Measurements from ENCODE around the gene SPATA46. TPM values are rescaled to one million over a fixed set of nuclear protein-coding genes. Genes with fewer than 3 reads are reported as not detected.

SPATA46 gene
- total and polyA plus RNA-seq, 2 donors (not counting 1 experiment from before 2014, with no cell fraction given): not detected

- H3K9ac ChIP-seq (ENCODE audit: low read length): no peak within 1 kb of the TSS
- H3K4me3 ChIP-seq (ENCODE audit: control extremely low read depth in 1 of 5, extremely low read depth in 1 of 5, insufficient read depth in 1 of 5, low read depth in 2 of 5, low read length in 4 of 5): no peak within 1 kb of the TSS
- POLR2A ChIA-PET: no interaction called here
- H3K4me2 ChIP-seq (replicated peaks; ENCODE audit: low read depth, low read length, poor library complexity, severe bottlenecking): no peak within 1 kb of the TSS
- no peak within 1 kb of the TSS for H3K27ac ChIP-seq (ENCODE audit: low read length in 2 of 2)
- TF ChIP-seq CTCF (IDR thresholded peaks at IDR 0.05) (no peak), EZH2 (IDR thresholded peaks at IDR 0.05; ENCODE audit: borderline replicate concordance, insufficient read depth, low read depth, low read length, poor library complexity, severe bottlenecking) (no peak)
- Mint-ChIP-seq H3K9me3 (ENCODE audit: insufficient read depth) (no peaks in the 10 kb centered on the region), H3K4me3 (no peak within 1 kb of the TSS), H3K27me3 (no peaks in the 10 kb centered on the region), H3K27ac (no peak within 1 kb of the TSS), H3K4me1 (no peaks in the 10 kb centered on the region)
- no peaks in the 10 kb centered on the region for H3K4me1 ChIP-seq (ENCODE audit: control insufficient read depth in 2 of 2, insufficient read depth in 2 of 2, low read length in 2 of 2)
- DNase-seq (no peak), ATAC-seq (ENCODE audit: low read depth) (no peak)
- no peaks in the 10 kb centered on the region for H3K9me3 ChIP-seq (ENCODE audit: control extremely low read depth in 1 of 3, control insufficient read depth in 2 of 3, insufficient read depth in 1 of 3, low read length in 2 of 3)
- intact Hi-C loops (cut with micrococcal nuclease): no loop called here
- CTCF ChIA-PET: no interaction called here
- no peaks in the 10 kb centered on the region for H3K36me3 ChIP-seq (replicated peaks in 1 of 2; ENCODE audit: control extremely low read depth in 1 of 2, control insufficient read depth in 1 of 2, extremely low read depth in 1 of 2, insufficient read depth in 2 of 2, low read length in 1 of 2)
- no peaks in the 10 kb centered on the region for H3K27me3 ChIP-seq (replicated peaks in 1 of 4; ENCODE audit: control extremely low read depth in 1 of 4, control insufficient read depth in 3 of 4, insufficient read depth in 4 of 4, low read length in 3 of 4)
- H4K20me1 ChIP-seq (ENCODE audit: control insufficient read depth, insufficient read depth, low read length, poor library complexity, severe bottlenecking): no peaks in the 10 kb centered on the region
- no peak within 1 kb of the TSS for H2AFZ ChIP-seq (ENCODE audit: insufficient read depth, low read depth, low read length, poor library complexity, severe bottlenecking)
- WGBS (ENCODE audit: insufficient coverage): 83% methylated on average over 3 of the region's 3 CpGs
- H3K79me2 ChIP-seq (ENCODE audit: control insufficient read depth, insufficient read depth, low read length): no peaks in the 10 kb centered on the region
Observed at GRCh38 chr1:162381383-162381782, 4.7 kb upstream of the SPATA46 start, which contains the start of gene C1orf226. TSS of gene C1orf226 (plus strand) at chr1:162381728. CDS start at chr1:162381902, 174 bp downstream.

DNA sequence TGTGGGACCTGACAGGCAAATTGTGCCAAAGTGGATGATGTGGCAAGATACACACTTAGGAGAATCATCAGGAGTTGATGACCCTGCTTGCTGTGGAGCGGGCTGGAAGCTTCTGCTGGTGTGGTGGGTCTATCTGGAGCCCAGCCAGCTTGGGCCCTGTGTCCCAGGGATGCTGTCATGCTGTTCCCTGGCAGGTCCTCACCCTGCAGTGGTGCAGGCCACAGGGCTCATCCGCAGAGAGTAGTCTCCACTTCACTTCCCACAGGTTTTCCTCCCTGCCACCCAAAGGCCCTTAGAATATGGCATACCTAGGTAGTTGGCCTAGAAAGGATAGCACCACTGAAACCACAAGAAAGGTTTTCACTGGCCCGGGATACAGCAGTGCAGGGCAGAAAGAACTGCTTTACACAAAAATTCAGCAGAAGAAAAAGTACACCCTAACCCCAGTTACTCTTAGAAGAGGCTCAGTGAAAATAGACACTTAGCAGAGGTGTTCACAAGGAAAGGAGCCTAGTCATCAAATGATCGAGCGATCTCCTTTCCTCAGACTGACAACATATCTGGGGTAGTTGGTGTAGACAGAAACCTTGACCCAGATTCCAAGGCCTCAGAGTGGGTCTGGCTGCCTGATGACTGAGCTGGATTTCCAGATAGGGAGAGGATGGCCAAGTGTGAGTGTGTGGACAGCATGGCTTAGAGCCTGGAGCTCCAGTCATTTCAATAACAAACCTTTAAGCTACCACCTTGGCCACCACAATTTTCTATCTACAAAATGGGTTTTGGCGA is 3.6 kb upstream of the SPATA46 start:
- WGBS (ENCODE audit: insufficient coverage): 90% methylated on average over 1 of the region's 6 CpGs
- H3K4me1 ChIP-seq (ENCODE audit: control insufficient read depth in 2 of 2, insufficient read depth in 2 of 2, low read length in 2 of 2): no peaks in the 10 kb centered on the region
- no peaks in the 10 kb centered on the region for H3K36me3 ChIP-seq (replicated peaks in 1 of 2; ENCODE audit: control extremely low read depth in 1 of 2, control insufficient read depth in 1 of 2, extremely low read depth in 1 of 2, insufficient read depth in 2 of 2, low read length in 1 of 2)
- H3K79me2 ChIP-seq (ENCODE audit: control insufficient read depth, insufficient read depth, low read length): no peaks in the 10 kb centered on the region
- H3K27ac ChIP-seq (ENCODE audit: low read length in 2 of 2): no peak overlapping the region
- no peaks in the 10 kb centered on the region for H3K9me3 ChIP-seq (ENCODE audit: control extremely low read depth in 1 of 3, control insufficient read depth in 2 of 3, insufficient read depth in 1 of 3, low read length in 2 of 3)
- TF ChIP-seq CTCF (IDR thresholded peaks at IDR 0.05) (no peak), EZH2 (IDR thresholded peaks at IDR 0.05; ENCODE audit: borderline replicate concordance, insufficient read depth, low read depth, low read length, poor library complexity, severe bottlenecking) (no peak)
- DNase-seq: no peak
- H3K27me3 ChIP-seq (replicated peaks in 1 of 4; ENCODE audit: control extremely low read depth in 1 of 4, control insufficient read depth in 3 of 4, insufficient read depth in 4 of 4, low read length in 3 of 4): no peaks in the 10 kb centered on the region
- H3K9me3 Mint-ChIP-seq (ENCODE audit: insufficient read depth): no peaks in the 10 kb centered on the region
- no peak overlapping the region for H3K4me3 Mint-ChIP-seq
- CTCF ChIA-PET: no interaction called here
- intact Hi-C loops (cut with micrococcal nuclease): no loop called here
- H3K4me1 Mint-ChIP-seq: no peaks in the 10 kb centered on the region
- no peak for ATAC-seq (ENCODE audit: low read depth)
- no peaks in the 10 kb centered on the region for H4K20me1 ChIP-seq (ENCODE audit: control insufficient read depth, insufficient read depth, low read length, poor library complexity, severe bottlenecking)
- H3K27me3 Mint-ChIP-seq: no peaks in the 10 kb centered on the region
- no peak overlapping the region for H3K4me3 ChIP-seq (ENCODE audit: control extremely low read depth in 1 of 5, extremely low read depth in 1 of 5, insufficient read depth in 1 of 5, low read depth in 2 of 5, low read length in 4 of 5)
- H2AFZ ChIP-seq (ENCODE audit: insufficient read depth, low read depth, low read length, poor library complexity, severe bottlenecking): no peak overlapping the region
- no peak overlapping the region for H3K4me2 ChIP-seq (replicated peaks; ENCODE audit: low read depth, low read length, poor library complexity, severe bottlenecking)
- H3K27ac Mint-ChIP-seq: no peak overlapping the region
- H3K9ac ChIP-seq (ENCODE audit: low read length): no peak overlapping the region
- POLR2A ChIA-PET: no interaction called here

All from B cell (primary cell).